PC-9 (cell line): Measurements from ENCODE around the gene RAB24.

ENCODE experiments used
- EZH2 ChIP-seq: fragments of 200-600 bp; sonication (generic); IDR thresholded peaks from 2 replicates; pipeline ENCODE4 v1.8.0; 2017; ENCODE audit warnings: antibody characterized with exemption, low read depth
- TF ChIP-seq, protein P1 (sequence below): fragments of 200-600 bp; sonication (generic); conservative IDR thresholded peaks from 2 replicates; pipeline ENCODE4 v1.6.1; 2017; ENCODE audit warnings: mixed run types, antibody characterized with exemption, mild to moderate bottlenecking, moderate library complexity

DNA sequence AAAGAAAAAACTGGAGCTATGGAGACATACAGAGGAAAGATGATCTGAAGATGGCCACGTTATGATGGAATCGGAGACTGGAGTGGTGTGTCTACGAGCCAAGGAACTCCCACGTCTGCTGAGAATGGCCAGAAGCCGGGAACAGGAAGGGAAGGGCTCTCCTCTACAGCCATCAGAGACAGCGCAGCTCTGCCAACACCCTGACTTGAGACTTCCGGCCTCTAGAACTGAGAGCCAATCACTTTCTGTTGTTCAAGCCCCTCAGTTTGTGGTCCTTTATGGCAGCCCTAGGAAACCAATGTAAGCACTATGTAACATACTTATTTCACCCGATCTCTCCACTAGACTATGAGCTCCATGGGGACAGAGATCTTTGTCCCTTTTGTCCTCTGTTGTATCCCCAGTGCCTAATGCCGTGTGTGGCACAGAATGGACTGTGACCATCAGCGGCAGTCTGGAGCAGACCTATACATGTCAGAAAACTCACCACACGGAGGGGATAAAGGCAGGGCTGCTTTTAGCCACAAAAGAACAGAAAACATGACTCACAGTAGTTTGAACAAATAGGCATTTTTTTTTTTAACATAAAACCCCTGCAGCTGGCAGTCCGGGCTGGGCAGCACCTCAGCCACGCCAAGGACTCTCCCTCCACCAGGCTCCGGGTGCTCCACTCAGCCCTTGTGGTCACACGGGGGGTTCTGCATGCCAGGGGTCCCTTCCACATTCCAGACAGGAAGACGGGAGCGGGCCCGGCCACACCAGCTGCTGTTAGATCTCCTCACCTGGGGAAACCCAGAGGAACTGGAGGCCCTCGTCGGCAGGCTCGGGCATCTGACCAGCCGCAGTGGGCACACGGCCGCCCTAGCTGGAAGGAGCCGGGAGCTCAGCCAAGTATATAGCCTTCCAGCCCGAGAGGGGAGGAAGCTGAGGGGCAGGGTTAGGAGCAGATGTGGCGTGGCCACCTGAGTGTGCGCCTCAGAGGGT lies 24.3 kb upstream of the RAB24 start:
- no peak for TF ChIP-seq EZH2
- TF ChIP-seq, protein P1, sequence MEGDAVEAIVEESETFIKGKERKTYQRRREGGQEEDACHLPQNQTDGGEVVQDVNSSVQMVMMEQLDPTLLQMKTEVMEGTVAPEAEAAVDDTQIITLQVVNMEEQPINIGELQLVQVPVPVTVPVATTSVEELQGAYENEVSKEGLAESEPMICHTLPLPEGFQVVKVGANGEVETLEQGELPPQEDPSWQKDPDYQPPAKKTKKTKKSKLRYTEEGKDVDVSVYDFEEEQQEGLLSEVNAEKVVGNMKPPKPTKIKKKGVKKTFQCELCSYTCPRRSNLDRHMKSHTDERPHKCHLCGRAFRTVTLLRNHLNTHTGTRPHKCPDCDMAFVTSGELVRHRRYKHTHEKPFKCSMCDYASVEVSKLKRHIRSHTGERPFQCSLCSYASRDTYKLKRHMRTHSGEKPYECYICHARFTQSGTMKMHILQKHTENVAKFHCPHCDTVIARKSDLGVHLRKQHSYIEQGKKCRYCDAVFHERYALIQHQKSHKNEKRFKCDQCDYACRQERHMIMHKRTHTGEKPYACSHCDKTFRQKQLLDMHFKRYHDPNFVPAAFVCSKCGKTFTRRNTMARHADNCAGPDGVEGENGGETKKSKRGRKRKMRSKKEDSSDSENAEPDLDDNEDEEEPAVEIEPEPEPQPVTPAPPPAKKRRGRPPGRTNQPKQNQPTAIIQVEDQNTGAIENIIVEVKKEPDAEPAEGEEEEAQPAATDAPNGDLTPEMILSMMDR = no peak
